Endodermal cell (in vitro differentiated cells): ENCODE measurements around the gene YBX2. TPM values are rescaled to one million over a fixed set of nuclear protein-coding genes. Genes with fewer than 3 reads are reported as not detected.

Experiments
- DNase-seq: peaks from one replicate; pipeline ENCODE4 v3.0.0-alpha.2; 2017
- H3K27ac ChIP-seq: 2 replicates; pipeline ENCODE4 v1.5.1; 2013; ENCODE audit warnings: mild to moderate bottlenecking, low read depth, low read length, moderate library complexity
- H3K27me3 ChIP-seq: 2 replicates; pipeline ENCODE4 v1.6.1; 2013; ENCODE audit warnings: mild to moderate bottlenecking, low read length, moderate library complexity; ENCODE audit not compliant: insufficient read depth, control insufficient read depth, poor library complexity, severe bottlenecking
- H3K36me3 ChIP-seq: 2 replicates; pipeline ENCODE4 v1.7.0; 2013; ENCODE audit warnings: mild to moderate bottlenecking, low read length, moderate library complexity; ENCODE audit not compliant: control insufficient read depth, insufficient read depth
- H3K4me1 ChIP-seq: one replicate; pipeline ENCODE4 v1.7.0; 2013; ENCODE audit warnings: low read length; ENCODE audit not compliant: control insufficient read depth, insufficient read depth
- H3K4me3 ChIP-seq: 2 replicates; pipeline ENCODE4 v1.5.1; 2013; ENCODE audit warnings: mild to moderate bottlenecking, low read length, moderate library complexity
- H3K9ac ChIP-seq: 2 replicates; pipeline ENCODE4 v1.6.1; 2013; ENCODE audit warnings: mild to moderate bottlenecking, low read length, moderate library complexity; ENCODE audit not compliant: poor library complexity, severe bottlenecking; ENCODE audit errors: extremely low read depth
- H3K9me3 ChIP-seq: 2 replicates; pipeline ENCODE4 v1.6.1; 2013; ENCODE audit warnings: mild to moderate bottlenecking, low read length, moderate library complexity; ENCODE audit not compliant: control insufficient read depth
- H3K27ac Mint-ChIP-seq: 2 replicates; pipeline ENCODE4 v1.8.0; 2020; ENCODE audit warnings: mixed read lengths
- H3K27me3 Mint-ChIP-seq: 2 replicates; pipeline ENCODE4 v1.8.0; 2021; ENCODE audit warnings: mild to moderate bottlenecking, mixed read lengths; ENCODE audit not compliant: insufficient read depth
- H3K36me3 Mint-ChIP-seq: 2 replicates; pipeline ENCODE4 v1.8.0; 2020; ENCODE audit warnings: low read depth, mixed read lengths
- H3K4me1 Mint-ChIP-seq: 2 replicates; pipeline ENCODE4 v1.8.0; 2020; ENCODE audit warnings: mixed read lengths
- H3K4me3 Mint-ChIP-seq: 2 replicates; pipeline ENCODE4 v1.8.0; 2020; ENCODE audit warnings: mild to moderate bottlenecking, moderate library complexity, mixed read lengths
- H3K9me3 Mint-ChIP-seq: 2 replicates; pipeline ENCODE4 v1.8.0; 2020; ENCODE audit warnings: mild to moderate bottlenecking, mixed read lengths
- WGBS, 2 experiments: methylation state at CpG; one replicate each; pipeline versions ENCODE4 v1.1.5 to v1.1.7; 2013; ENCODE audit warnings: missing lambda C conversion rate in 2 of 2, mixed read lengths in 1 of 2; ENCODE audit not compliant: insufficient coverage in 1 of 2, insufficient read length in 1 of 2; 5-methylcytosine and 5-hydroxymethylcytosine counted together
- total RNA-seq, 2 donors: library from RNA; stranded (reverse); fragmentation: NEBNext Ultra II Directional in 1 of 2; extraction: Animal tissue kit (Norgen Biotek cat#: 25700) in 1 of 2; gene quantifications; 2 replicates in 1 of 2; 3 replicates in 1 of 2; pipeline ENCODE4 v1.2.1, GENCODE V29; 2021
- TF ChIP-seq, protein P1 (sequence below): fragments of 200-600 bp; sonication (generic); conservative IDR thresholded peaks from 2 replicates; pipeline ENCODE4 v1.5.0; 2021; ENCODE audit warnings: antibody characterized with exemption, mild to moderate bottlenecking

Gene YBX2
- total RNA-seq, 2 donors from 2014 or later = 6.6 to 15.9 TPM

DNA sequence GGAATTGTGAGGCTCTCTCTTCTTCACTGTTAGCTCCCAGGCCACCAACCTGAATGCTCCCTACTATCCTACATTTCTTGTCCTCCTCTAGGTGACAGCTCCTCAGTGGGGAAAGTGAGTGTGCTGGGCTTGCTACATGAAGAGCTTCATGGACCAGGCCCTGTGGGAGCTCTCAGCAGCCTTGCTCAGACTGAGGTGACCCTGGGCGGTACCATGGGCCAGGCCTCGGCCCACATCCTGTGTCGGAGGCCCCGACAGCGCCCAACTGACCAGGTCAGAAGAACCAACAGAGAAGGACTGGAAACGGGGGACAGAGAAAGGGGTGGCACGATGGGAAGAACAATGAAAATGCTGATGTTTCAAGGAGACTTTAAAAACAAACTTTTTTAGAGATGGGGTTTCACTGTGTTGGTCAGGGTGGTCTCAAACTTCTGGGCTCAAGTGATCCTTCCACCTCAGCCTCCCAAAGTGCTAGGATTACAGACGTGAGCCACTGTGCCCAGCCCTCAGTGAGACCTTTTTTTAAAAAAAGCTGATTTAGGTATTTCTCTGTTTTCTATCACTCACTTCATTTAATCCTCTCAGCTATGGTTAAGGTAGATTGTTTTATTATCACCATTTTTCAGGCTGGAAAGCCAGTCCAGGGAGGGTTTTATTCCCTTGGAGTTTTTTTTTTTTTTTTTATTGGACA, 37.5 kb downstream of the YBX2 start:
- WGBS, 2 experiments = 93 to 97% methylated on average over 7 to 8 of the region's 8 CpGs
- Histone ChIP-seq H3K4me3 (no peak overlapping the region), H3K27ac (no peak overlapping the region), H3K36me3 (peaks cover 37% of the 10 kb centered on the region), H3K27me3 (peaks cover 17% of the 10 kb centered on the region), H3K4me1 (no peaks in the 10 kb centered on the region), H3K9ac (no peak overlapping the region), H3K9me3 (no peaks in the 10 kb centered on the region)
- H3K36me3 Mint-ChIP-seq = peaks cover 39% of the 10 kb centered on the region
- DNase-seq = no peak
- TF ChIP-seq, protein P1, sequence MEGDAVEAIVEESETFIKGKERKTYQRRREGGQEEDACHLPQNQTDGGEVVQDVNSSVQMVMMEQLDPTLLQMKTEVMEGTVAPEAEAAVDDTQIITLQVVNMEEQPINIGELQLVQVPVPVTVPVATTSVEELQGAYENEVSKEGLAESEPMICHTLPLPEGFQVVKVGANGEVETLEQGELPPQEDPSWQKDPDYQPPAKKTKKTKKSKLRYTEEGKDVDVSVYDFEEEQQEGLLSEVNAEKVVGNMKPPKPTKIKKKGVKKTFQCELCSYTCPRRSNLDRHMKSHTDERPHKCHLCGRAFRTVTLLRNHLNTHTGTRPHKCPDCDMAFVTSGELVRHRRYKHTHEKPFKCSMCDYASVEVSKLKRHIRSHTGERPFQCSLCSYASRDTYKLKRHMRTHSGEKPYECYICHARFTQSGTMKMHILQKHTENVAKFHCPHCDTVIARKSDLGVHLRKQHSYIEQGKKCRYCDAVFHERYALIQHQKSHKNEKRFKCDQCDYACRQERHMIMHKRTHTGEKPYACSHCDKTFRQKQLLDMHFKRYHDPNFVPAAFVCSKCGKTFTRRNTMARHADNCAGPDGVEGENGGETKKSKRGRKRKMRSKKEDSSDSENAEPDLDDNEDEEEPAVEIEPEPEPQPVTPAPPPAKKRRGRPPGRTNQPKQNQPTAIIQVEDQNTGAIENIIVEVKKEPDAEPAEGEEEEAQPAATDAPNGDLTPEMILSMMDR = no peak
- H3K27me3 Mint-ChIP-seq = no peaks in the 10 kb centered on the region
- no peaks in the 10 kb centered on the region for H3K9me3 Mint-ChIP-seq
- H3K4me3 Mint-ChIP-seq = no peak overlapping the region
- H3K27ac Mint-ChIP-seq = no peak overlapping the region
- H3K4me1 Mint-ChIP-seq = peaks cover 7% of the 10 kb centered on the region

DNA sequence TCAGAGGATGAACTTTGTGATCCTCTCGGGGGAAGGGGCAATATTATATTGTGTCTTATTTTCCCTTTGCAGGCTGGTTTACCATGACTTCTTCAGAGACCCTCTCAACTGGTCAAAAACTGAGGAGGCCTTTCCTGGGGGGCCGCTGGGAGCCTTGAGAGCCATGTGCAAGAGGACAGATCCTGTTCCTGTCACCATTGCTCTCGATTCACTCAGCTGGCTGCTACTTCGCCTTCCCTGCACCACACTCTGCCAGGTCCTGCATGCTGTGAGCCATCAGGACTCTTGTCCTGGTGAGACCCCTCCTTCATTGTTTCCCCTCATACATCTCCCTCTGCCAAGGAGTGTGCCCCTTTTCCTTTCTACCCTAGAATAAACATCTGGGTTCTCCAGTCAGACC, 39.9 kb downstream of the YBX2 start:
- no peak for DNase-seq
- Mint-ChIP-seq H3K27me3 (no peaks in the 10 kb centered on the region), H3K27ac (no peak overlapping the region), H3K4me3 (no peak overlapping the region), H3K9me3 (no peaks in the 10 kb centered on the region), H3K36me3 (peaks cover 38% of the 10 kb centered on the region), H3K4me1 (peaks cover 19% of the 10 kb centered on the region)
- Histone ChIP-seq H3K27ac (no peak overlapping the region), H3K9me3 (no peaks in the 10 kb centered on the region), H3K36me3 (peaks cover 35% of the 10 kb centered on the region), H3K4me3 (no peak overlapping the region), H3K9ac (no peak overlapping the region), H3K27me3 (no peaks in the 10 kb centered on the region), H3K4me1 (no peaks in the 10 kb centered on the region)
- TF ChIP-seq, protein P1 = no peak
- 96 to 100% methylated on average over 2 to 4 of the region's 4 CpGs for WGBS, 2 experiments

DNA sequence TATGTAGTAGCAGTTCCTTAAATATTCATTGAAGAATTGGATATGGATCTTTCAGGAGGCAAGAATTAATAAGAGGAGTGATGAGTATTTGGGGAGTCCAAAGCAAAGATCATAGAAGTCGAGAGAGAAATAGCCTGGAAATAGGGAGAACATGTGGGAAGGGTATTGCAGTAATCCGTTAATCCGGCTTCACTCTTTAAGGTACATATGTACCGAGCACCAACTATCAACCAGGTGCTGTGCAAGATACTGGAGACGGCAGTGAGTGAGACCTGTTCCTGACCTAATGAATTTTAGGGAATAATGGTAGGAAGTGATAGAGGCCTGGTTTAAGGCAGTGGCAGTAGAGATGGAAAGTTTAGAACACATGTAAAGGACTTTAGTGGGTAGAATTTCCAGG, 41.4 kb downstream of the YBX2 start:
- Histone ChIP-seq H3K4me3 (peak overlapping the region; percentile 94), H3K36me3 (peaks cover 26% of the 10 kb centered on the region), H3K9ac (peak overlapping the region; percentile 90), H3K27me3 (no peaks in the 10 kb centered on the region), H3K27ac (peak overlapping the region; percentile 98), H3K9me3 (no peaks in the 10 kb centered on the region), H3K4me1 (no peaks in the 10 kb centered on the region)
- H3K4me3 Mint-ChIP-seq = peak overlapping the region; percentile 91
- peaks cover 29% of the 10 kb centered on the region for H3K36me3 Mint-ChIP-seq
- no peaks in the 10 kb centered on the region for H3K27me3 Mint-ChIP-seq
- 89% methylated on average over 5 of the region's 5 CpGs for WGBS, 2 experiments
- TF ChIP-seq, protein P1 = no peak
- peak overlapping the region; percentile 100 for H3K27ac Mint-ChIP-seq
- no peaks in the 10 kb centered on the region for H3K9me3 Mint-ChIP-seq
- no peak for DNase-seq
- H3K4me1 Mint-ChIP-seq = peaks cover 25% of the 10 kb centered on the region
